GM12874 (cell line): ENCODE data around the gene CADM1.

ENCODE experiments used
- CTCF ChIP-seq: IDR thresholded peaks from 2 replicates; pipeline ENCODE4 v1.5.1; 2011; ENCODE audit warnings: low read depth, mild to moderate bottlenecking, control low read depth, low read length, moderate library complexity; ENCODE audit not compliant: insufficient read depth

CADM1 gene

DNA sequence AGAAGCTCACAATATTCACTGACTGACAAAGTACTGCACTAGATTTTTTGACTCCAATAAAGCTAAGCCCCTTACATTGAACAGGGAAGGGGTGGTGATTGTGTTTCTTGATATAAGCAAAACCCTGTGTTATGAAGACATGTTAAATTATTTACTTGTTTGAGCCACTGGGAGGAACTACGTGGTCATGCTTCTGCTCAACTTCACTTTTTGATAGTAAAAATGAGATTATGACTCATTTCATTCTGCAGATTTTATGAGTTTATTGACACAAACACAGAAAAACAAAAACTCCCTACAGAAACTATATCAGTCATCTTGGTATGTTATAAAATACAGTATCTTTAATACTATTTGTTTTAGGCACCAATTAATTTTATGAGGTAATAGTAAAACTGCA lies 124.7 kb downstream of the CADM1 start:
- no peak for TF ChIP-seq CTCF

GRCh38 chr11:115378557-115378956 lies 125.7 kb downstream of the CADM1 start:
- TF ChIP-seq CTCF, result no peak

DNA sequence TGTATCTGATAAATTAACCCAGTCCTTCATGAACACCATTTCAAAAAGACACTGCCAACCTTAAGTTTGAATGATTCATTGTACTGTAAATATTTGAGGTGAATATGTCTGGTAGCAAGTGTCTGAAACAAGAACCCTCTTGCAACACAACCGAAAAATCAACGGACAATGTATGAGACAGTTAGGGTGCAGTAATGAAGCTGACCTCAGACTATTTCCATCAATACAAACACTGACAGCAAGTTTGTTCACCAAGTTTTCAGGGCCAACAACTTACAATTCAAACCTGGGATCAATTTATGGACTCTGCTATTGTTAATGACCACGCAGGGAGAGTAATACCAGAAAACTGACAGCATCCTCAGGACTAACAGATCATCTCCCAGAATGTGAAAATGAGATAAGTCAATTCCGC lies 126.3 kb downstream of the CADM1 start:
- no peak for TF ChIP-seq CTCF

GRCh38 chr11:115368616-115369015 lies 135.6 kb downstream of the CADM1 start:
- TF ChIP-seq CTCF, result no peak

DNA sequence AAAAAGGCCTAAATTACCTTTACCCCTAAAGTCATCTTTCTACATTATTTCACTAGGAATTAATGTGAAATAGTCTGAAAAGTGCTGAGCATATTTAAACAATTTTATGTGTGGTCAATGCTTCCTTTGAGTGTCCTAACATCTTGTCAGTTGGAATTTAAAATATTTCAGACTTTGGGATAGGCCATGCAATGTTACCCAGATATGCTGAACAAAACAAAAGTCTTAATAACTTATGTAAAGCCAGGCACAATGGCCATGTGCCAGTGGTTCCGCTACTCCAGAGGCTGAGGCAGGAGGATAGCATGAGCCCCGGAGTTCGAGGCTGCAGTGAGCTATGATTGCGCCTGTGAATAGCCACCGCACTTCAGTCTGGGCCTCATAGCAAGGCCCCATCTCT lies 137.4 kb downstream of the CADM1 start:
- no peak for TF ChIP-seq CTCF

GRCh38 chr11:115365907-115366306 lies 138.3 kb downstream of the CADM1 start:
- no peak for TF ChIP-seq CTCF

- TF ChIP-seq CTCF, result no peak
Measured at GRCh38 chr11:115364896-115365295, 139.3 kb downstream of the CADM1 start.

GRCh38 chr11:115363921-115364320 lies 140.3 kb downstream of the CADM1 start:
- TF ChIP-seq CTCF, result no peak
